Suprapubic skin (tissue), 3 donors: ENCODE data around the gene GLE1.

Experiments used
- EP300 ChIP-seq: sonication (generic); formaldehyde crosslinking; IDR thresholded peaks from one replicate; pipeline ENCODE4 v1.6.1; 2017; ENCODE audit warnings: antibody characterized with exemption
- POLR2A ChIP-seq, 2 donors: fragments of 450-650 bp; IDR thresholded peaks; one replicate each; pipeline ENCODE4 v1.6.1; 2017; ENCODE audit warnings: antibody characterized with exemption in 2 of 2, mild to moderate bottlenecking in 2 of 2, moderate library complexity in 2 of 2
- TF ChIP-seq, protein P1 (sequence below), 2 donors: fragments of 200-600 bp in 1 of 2; fragments of 450-650 bp in 1 of 2; sonication (generic) in 1 of 2; IDR thresholded peaks; one replicate each; pipeline ENCODE4 v1.5.1; 2016 to 2019; ENCODE audit warnings: antibody characterized with exemption in 2 of 2, mild to moderate bottlenecking in 1 of 2, moderate library complexity in 1 of 2

DNA sequence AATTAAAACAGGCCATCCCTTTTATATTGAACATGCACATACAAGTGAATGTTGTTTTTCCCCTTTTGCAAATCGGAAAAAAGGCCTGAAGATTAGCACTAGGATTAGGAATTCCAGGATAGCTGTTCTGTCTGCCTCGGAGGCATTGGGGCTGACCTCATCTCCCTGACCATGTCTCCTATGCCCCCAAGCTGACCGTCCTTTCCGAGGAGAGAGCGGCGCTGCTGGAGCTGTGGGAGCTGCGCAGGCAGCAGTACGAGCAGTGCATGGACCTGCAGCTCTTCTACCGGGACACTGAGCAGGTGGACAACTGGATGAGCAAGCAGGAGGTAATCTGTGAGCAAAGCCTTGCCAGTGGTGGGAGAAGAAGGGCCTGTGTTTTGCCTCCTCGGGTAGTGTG lies 76.2 kb downstream of the GLE1 start:
- TF ChIP-seq, protein P1, sequence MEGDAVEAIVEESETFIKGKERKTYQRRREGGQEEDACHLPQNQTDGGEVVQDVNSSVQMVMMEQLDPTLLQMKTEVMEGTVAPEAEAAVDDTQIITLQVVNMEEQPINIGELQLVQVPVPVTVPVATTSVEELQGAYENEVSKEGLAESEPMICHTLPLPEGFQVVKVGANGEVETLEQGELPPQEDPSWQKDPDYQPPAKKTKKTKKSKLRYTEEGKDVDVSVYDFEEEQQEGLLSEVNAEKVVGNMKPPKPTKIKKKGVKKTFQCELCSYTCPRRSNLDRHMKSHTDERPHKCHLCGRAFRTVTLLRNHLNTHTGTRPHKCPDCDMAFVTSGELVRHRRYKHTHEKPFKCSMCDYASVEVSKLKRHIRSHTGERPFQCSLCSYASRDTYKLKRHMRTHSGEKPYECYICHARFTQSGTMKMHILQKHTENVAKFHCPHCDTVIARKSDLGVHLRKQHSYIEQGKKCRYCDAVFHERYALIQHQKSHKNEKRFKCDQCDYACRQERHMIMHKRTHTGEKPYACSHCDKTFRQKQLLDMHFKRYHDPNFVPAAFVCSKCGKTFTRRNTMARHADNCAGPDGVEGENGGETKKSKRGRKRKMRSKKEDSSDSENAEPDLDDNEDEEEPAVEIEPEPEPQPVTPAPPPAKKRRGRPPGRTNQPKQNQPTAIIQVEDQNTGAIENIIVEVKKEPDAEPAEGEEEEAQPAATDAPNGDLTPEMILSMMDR (IDR thresholded peaks at IDR 0.05), result no peak
- no peak for TF ChIP-seq EP300
- no peak for TF ChIP-seq POLR2A (IDR thresholded peaks at IDR 0.05)
